PC-9 (cell line): ENCODE measurements around the gene CASR. TPM values are rescaled to one million over a fixed set of nuclear protein-coding genes. Genes with fewer than 3 reads are reported as not detected.

Source experiments
- BruUV-seq: library from RNA; stranded (reverse); fragments of 400-500 nt; replicated peaks from 2 replicates; lab custom pipeline; 2021; lab: Mats Ljungman, UMichigan
- CTCF ChIA-PET: fragments of 300-600 bp; sonication (Branson Sonifier 250); formaldehyde crosslinking; loops from one replicate; lab custom pipeline; 2022; ENCODE audit warnings: antibody characterized with exemption; lab: Charles Lee
- POLR2A ChIA-PET: fragments of 300-600 bp; sonication (Branson Sonifier 250); formaldehyde crosslinking; loops from one replicate; lab custom pipeline; 2022; ENCODE audit warnings: antibody characterized with exemption; ENCODE audit not compliant: unreplicated experiment; lab: Charles Lee
- DNase-seq, 2 experiments: peaks; one replicate each; pipeline versions ENCODE4 v3.0.0 to v3.0.0-alpha.2; 2015 to 2022; ENCODE audit warnings: mixed read lengths in 1 of 2
- H2AFZ ChIP-seq: fragments of 200-600 bp; sonication (generic); 2 replicates; pipeline ENCODE4 v1.8.1; 2017; ENCODE audit warnings: antibody characterized with exemption
- H3F3A ChIP-seq: fragments of 200-600 bp; sonication (generic); 2 replicates; pipeline ENCODE4 v1.8.1; 2017; ENCODE audit warnings: antibody characterized with exemption, mild to moderate bottlenecking, low read depth; ENCODE audit not compliant: insufficient read depth
- H3K27ac ChIP-seq: fragments of 200-600 bp; sonication (generic); 2 replicates; pipeline ENCODE4 v1.6.1; 2016; ENCODE audit warnings: mixed run types
- H3K27me3 ChIP-seq: fragments of 200-600 bp; sonication (generic); 2 replicates; pipeline ENCODE4 v1.6.1; 2016; ENCODE audit warnings: low read depth, mixed run types; ENCODE audit not compliant: insufficient read depth
- H3K36me3 ChIP-seq: fragments of 200-600 bp; sonication (generic); 2 replicates; pipeline ENCODE4 v1.6.1; 2016; ENCODE audit warnings: low read depth, mixed run types
- H3K4me1 ChIP-seq: fragments of 200-600 bp; sonication (generic); replicated peaks from 2 replicates; pipeline ENCODE4 v1.6.1; 2016; ENCODE audit warnings: mixed run types; ENCODE audit not compliant: insufficient read depth
- H3K4me2 ChIP-seq: fragments of 200-600 bp; sonication (generic); 2 replicates; pipeline ENCODE4 v1.6.1; 2017; ENCODE audit warnings: mixed run types
- H3K4me3 ChIP-seq: fragments of 200-600 bp; sonication (generic); 2 replicates; pipeline ENCODE4 v1.6.1; 2016; ENCODE audit warnings: mixed run types
- H3K79me2 ChIP-seq: fragments of 200-600 bp; sonication (generic); 2 replicates; pipeline ENCODE4 v1.6.1; 2017; ENCODE audit warnings: low read depth, mixed run types
- H3K9me2 ChIP-seq: fragments of 200-600 bp; sonication (generic); 2 replicates; pipeline ENCODE4 v1.8.1; 2017; ENCODE audit warnings: mild to moderate bottlenecking; ENCODE audit not compliant: insufficient read depth
- H3K9me3 ChIP-seq: fragments of 200-600 bp; sonication (generic); 2 replicates; pipeline ENCODE4 v1.8.1; 2016; ENCODE audit warnings: low read depth; ENCODE audit not compliant: insufficient read depth
- H4K20me1 ChIP-seq: fragments of 200-600 bp; sonication (generic); 2 replicates; pipeline ENCODE4 v1.8.1; 2017; ENCODE audit not compliant: insufficient read depth
- CTCF ChIP-seq: fragments of 200-600 bp; sonication (generic); conservative IDR thresholded peaks from 2 replicates; pipeline ENCODE4 v1.6.1; 2017; ENCODE audit warnings: mixed run types, antibody characterized with exemption, mild to moderate bottlenecking, moderate library complexity
- EZH2 ChIP-seq: fragments of 200-600 bp; sonication (generic); IDR thresholded peaks from 2 replicates; pipeline ENCODE4 v1.8.0; 2017; ENCODE audit warnings: antibody characterized with exemption, low read depth
- intact Hi-C: fragments of 100-400 bp; cut with micrococcal nuclease; formaldehyde crosslinking; loops from one replicate; pipeline ENCODE4 v1.10.0; 2022; ENCODE audit not compliant: unreplicated experiment
- total RNA-seq: library from RNA; stranded (reverse); gene quantifications from 2 replicates; pipeline ENCODE4 v1.2.3, GENCODE V29; 2021

CASR gene
- total RNA-seq, 1 experiment from 2014 or later = not detected

- H3F3A ChIP-seq = no peaks in the 10 kb centered on the region
- TF ChIP-seq CTCF (no peak), EZH2 (no peak)
- H3K27me3 ChIP-seq = peaks cover 24% of the 10 kb centered on the region; the same call in 1 of the 2 replicates
- H3K36me3 ChIP-seq = no peaks in the 10 kb centered on the region
- no peaks in the 10 kb centered on the region for H4K20me1 ChIP-seq
- H2AFZ ChIP-seq = no peak overlapping the region
- H3K4me3 ChIP-seq = no peak overlapping the region
- POLR2A ChIA-PET = no interaction called here
- CTCF ChIA-PET = no interaction called here
- no peak for DNase-seq
- no peak overlapping the region for H3K27ac ChIP-seq
- no TSS peak for BruUV-seq
- H3K4me1 ChIP-seq = no peaks in the 10 kb centered on the region
- H3K9me3 ChIP-seq = no peaks in the 10 kb centered on the region
- no peak overlapping the region for H3K4me2 ChIP-seq
- intact Hi-C loops = no loop called here
- no peaks in the 10 kb centered on the region for H3K9me2 ChIP-seq
- no peaks in the 10 kb centered on the region for H3K79me2 ChIP-seq
Observed at GRCh38 chr3:122235147-122235546, 51.7 kb downstream of the CASR start.

- DNase-seq = no peak
- Histone ChIP-seq H3K4me1 (no peaks in the 10 kb centered on the region), H3K4me2 (no peak overlapping the region), H3K27me3 (peaks cover 29% of the 10 kb centered on the region; the same call in 1 of the 2 replicates), H3K79me2 (no peaks in the 10 kb centered on the region), H3K27ac (no peak overlapping the region), H3K9me2 (no peaks in the 10 kb centered on the region), H3K9me3 (no peaks in the 10 kb centered on the region), H4K20me1 (no peaks in the 10 kb centered on the region), H3K36me3 (no peaks in the 10 kb centered on the region), H3K4me3 (no peak overlapping the region), H3F3A (no peaks in the 10 kb centered on the region), H2AFZ (no peak overlapping the region)
- ChIA-PET CTCF (no interaction called here), POLR2A (no interaction called here)
- TF ChIP-seq EZH2 (no peak), CTCF (no peak)
- no TSS peak for BruUV-seq
- intact Hi-C loops = no loop called here
Observed at GRCh38 chr3:122239112-122239511, 55.6 kb downstream of the CASR start.

GRCh38 chr3:122245513-122246174, 62.2 kb downstream of the CASR start:
- H3K27me3 ChIP-seq = peaks cover 26% of the 10 kb centered on the region; the same call in 1 of the 2 replicates
- no peaks in the 10 kb centered on the region for H3F3A ChIP-seq
- H3K27ac ChIP-seq = no peak overlapping the region
- no peaks in the 10 kb centered on the region for H3K4me1 ChIP-seq
- no peak for DNase-seq
- no peaks in the 10 kb centered on the region for H4K20me1 ChIP-seq
- intact Hi-C loops = no loop called here
- TF ChIP-seq EZH2 (no peak), CTCF (peak; percentile 53; the same call in 1 of the 2 replicates)
- H3K4me3 ChIP-seq = no peak overlapping the region
- CTCF ChIA-PET = no interaction called here
- POLR2A ChIA-PET = no interaction called here
- no peak overlapping the region for H2AFZ ChIP-seq
- no peak overlapping the region for H3K4me2 ChIP-seq
- H3K9me2 ChIP-seq = no peaks in the 10 kb centered on the region
- no peaks in the 10 kb centered on the region for H3K79me2 ChIP-seq
- H3K36me3 ChIP-seq = no peaks in the 10 kb centered on the region
- no peaks in the 10 kb centered on the region for H3K9me3 ChIP-seq
- no TSS peak for BruUV-seq
